ENCODE measurements around the gene MICAL3. TPM values are rescaled to one million over a fixed set of nuclear protein-coding genes. Genes with fewer than 3 reads are reported as not detected.

MICAL3 gene
- total and polyA plus RNA-seq, 9 of the 15 experiments (the other 6 are each of a cell fraction or from before 2014, with no cell fraction given), result 0.53 to 32.1 (median 12.3) TPM

DNA sequence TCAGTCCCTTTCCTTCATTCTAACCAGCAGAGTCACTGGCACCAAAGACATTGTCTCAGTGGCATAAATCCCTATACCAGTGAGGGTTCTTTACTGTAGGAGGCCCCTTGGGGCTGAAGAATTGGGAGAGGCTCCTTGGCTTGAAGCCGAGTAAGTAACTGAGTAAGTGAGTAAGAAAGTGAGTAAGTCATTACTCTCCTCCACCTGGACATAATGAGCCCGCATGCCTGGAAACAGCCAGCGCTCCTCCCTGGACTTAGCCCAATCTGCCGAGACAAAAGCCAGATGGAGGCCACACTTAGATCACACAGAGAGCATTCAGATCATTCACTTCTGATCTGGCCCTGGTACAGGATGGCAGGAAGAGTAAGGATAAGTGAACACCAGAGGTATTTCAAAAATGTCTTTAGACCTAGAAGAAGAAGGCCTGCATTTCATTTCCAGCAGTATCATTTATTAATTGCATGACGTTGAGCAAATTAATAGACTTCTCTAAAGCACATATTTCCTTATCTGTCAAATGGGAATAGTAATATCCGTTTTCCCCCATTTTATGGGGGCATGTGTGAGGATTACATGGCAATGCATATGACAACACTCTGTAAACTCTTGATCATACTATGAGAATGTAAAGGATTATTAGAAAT is 8.2 kb upstream of the MICAL3 start (continued):
- TF ChIP-seq PYGO2 (tag; IDR thresholded peaks at IDR 0.05), result no peak
- TF ChIP-seq PHF8 (IDR thresholded peaks at IDR 0.05; ENCODE audit: borderline replicate concordance, low read length), result no peak
- no peak for TF ChIP-seq MXI1 (IDR thresholded peaks at IDR 0.05; ENCODE audit: low read depth, low read length)
- no peak for TF ChIP-seq ARID1B (IDR thresholded peaks at IDR 0.05)
- TF ChIP-seq, protein P1, sequence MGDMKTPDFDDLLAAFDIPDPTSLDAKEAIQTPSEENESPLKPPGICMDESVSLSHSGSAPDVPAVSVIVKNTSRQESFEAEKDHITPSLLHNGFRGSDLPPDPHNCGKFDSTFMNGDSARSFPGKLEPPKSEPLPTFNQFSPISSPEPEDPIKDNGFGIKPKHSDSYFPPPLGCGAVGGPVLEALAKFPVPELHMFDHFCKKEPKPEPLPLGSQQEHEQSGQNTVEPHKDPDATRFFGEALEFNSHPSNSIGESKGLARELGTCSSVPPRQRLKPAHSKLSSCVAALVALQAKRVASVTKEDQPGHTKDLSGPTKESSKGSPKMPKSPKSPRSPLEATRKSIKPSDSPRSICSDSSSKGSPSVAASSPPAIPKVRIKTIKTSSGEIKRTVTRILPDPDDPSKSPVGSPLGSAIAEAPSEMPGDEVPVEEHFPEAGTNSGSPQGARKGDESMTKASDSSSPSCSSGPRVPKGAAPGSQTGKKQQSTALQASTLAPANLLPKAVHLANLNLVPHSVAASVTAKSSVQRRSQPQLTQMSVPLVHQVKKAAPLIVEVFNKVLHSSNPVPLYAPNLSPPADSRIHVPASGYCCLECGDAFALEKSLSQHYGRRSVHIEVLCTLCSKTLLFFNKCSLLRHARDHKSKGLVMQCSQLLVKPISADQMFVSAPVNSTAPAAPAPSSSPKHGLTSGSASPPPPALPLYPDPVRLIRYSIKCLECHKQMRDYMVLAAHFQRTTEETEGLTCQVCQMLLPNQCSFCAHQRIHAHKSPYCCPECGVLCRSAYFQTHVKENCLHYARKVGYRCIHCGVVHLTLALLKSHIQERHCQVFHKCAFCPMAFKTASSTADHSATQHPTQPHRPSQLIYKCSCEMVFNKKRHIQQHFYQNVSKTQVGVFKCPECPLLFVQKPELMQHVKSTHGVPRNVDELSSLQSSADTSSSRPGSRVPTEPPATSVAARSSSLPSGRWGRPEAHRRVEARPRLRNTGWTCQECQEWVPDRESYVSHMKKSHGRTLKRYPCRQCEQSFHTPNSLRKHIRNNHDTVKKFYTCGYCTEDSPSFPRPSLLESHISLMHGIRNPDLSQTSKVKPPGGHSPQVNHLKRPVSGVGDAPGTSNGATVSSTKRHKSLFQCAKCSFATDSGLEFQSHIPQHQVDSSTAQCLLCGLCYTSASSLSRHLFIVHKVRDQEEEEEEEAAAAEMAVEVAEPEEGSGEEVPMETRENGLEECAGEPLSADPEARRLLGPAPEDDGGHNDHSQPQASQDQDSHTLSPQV (IDR thresholded peaks at IDR 0.05), result no peak
- TF ChIP-seq TRIM24 (IDR thresholded peaks at IDR 0.05), result no peak

Data from K562 (cell line).